Neural progenitor cell (in vitro differentiated cells): ENCODE results near the gene COL15A1.

Source experiments
- EZH2phosphoT487 ChIP-seq: fragments of 200-600 bp; sonication (generic); IDR thresholded peaks from 2 replicates; pipeline ENCODE4 v1.6.1; 2017; ENCODE audit warnings: antibody characterized with exemption
- TF ChIP-seq, protein P1 (sequence below): fragments of 200-600 bp; sonication (generic); IDR thresholded peaks from 2 replicates; pipeline ENCODE4 v1.5.1; 2017; ENCODE audit warnings: antibody characterized with exemption, mild to moderate bottlenecking

DNA sequence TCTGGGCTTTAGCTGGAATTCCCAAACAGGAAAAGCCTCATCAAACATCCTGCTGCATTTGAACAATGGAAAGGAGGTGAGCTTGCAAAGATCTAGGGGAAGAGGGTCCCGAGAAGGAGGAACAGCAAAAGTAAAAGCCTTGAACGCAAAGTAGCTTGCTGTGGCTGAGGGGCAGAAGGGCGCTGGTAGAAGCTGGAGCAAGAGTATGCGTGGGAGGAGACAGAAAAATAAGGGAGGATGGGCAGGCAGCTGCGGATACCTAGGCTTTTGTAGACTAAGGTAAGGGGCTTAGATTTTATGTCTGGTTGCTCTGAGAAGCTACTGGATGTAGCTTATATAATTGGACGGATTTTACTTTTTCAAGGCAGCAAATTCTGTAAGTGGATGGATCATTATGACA, 139.3 kb downstream of the COL15A1 start:
- TF ChIP-seq, protein P1, sequence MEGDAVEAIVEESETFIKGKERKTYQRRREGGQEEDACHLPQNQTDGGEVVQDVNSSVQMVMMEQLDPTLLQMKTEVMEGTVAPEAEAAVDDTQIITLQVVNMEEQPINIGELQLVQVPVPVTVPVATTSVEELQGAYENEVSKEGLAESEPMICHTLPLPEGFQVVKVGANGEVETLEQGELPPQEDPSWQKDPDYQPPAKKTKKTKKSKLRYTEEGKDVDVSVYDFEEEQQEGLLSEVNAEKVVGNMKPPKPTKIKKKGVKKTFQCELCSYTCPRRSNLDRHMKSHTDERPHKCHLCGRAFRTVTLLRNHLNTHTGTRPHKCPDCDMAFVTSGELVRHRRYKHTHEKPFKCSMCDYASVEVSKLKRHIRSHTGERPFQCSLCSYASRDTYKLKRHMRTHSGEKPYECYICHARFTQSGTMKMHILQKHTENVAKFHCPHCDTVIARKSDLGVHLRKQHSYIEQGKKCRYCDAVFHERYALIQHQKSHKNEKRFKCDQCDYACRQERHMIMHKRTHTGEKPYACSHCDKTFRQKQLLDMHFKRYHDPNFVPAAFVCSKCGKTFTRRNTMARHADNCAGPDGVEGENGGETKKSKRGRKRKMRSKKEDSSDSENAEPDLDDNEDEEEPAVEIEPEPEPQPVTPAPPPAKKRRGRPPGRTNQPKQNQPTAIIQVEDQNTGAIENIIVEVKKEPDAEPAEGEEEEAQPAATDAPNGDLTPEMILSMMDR = no peak
- no peak for TF ChIP-seq EZH2phosphoT487
